Esophagus squamous epithelium (tissue), 5 donors: ENCODE results near the gene FBXL20. TPM values are rescaled to one million over a fixed set of nuclear protein-coding genes. Genes with fewer than 3 reads are reported as not detected.
"Not testable (repeated sequence)": the region's sequence is repeated elsewhere in the genome, so short reads cannot be mapped to it uniquely, and the experiment has no call there.

Experiments used
- DNase-seq: peaks from one replicate; lab custom pipeline; 2025; lab: John Stamatoyannopoulos, UW
- H3K27ac ChIP-seq, 4 donors: fragments of 200-600 bp; sonication (generic); one replicate each; pipeline ENCODE4 v1.5.1; 2016 to 2019; ENCODE audit warnings: mild to moderate bottlenecking in 1 of 4
- H3K27me3 ChIP-seq, 4 donors: fragments of 200-600 bp; sonication (generic); 1 replicate in 3 of 4; 2 replicates in 1 of 4; pipeline versions ENCODE4 v1.5.1 to v1.6.0; 2017 to 2021; ENCODE audit warnings: antibody characterized with exemption in 1 of 4
- H3K36me3 ChIP-seq, 3 donors: fragments of 200-600 bp; sonication (generic); one replicate each; pipeline ENCODE4 v1.5.1; 2016 to 2019
- H3K4me1 ChIP-seq, 3 donors: fragments of 200-600 bp; sonication (generic); one replicate each; pipeline ENCODE4 v1.5.1; 2017 to 2019
- H3K4me3 ChIP-seq, 4 donors: fragments of 200-600 bp; sonication (generic); 1 replicate in 3 of 4; 2 replicates in 1 of 4; pipeline ENCODE4 v1.5.1; 2016 to 2019; ENCODE audit warnings: mild to moderate bottlenecking in 2 of 4, moderate library complexity in 1 of 4
- H3K9me3 ChIP-seq, 3 donors: fragments of 200-600 bp; sonication (generic); one replicate each; pipeline ENCODE4 v1.5.1; 2016 to 2019
- CTCF ChIP-seq, 6 experiments: fragments of 450-650 bp in 4 of 6; fragments of 200-600 bp in 2 of 6; sonication (generic) in 2 of 6; IDR thresholded peaks; one replicate each; pipeline ENCODE4 v1.5.1; 2016 to 2019; ENCODE audit warnings: antibody characterized with exemption in 6 of 6, mild to moderate bottlenecking in 4 of 6, moderate library complexity in 4 of 6
- POLR2A ChIP-seq, 4 donors: fragments of 450-650 bp; IDR thresholded peaks; one replicate each; pipeline ENCODE4 v1.6.1; 2017; ENCODE audit warnings: antibody characterized with exemption in 4 of 4, mild to moderate bottlenecking in 4 of 4, moderate library complexity in 3 of 4
- WGBS, 2 donors: methylation state at CpG; one replicate each; pipeline ENCODE4 v1.1.5; 2018; 5-methylcytosine and 5-hydroxymethylcytosine counted together
- intact Hi-C: fragments of 100-400 bp; cut with DNase I; formaldehyde crosslinking; loops from one replicate; pipeline ENCODE4 v1.15.0; 2022
- total RNA-seq, 4 donors: library from RNA; depleted of rRNA; stranded (reverse); fragments of >200 nt; gene quantifications; one replicate each; pipeline ENCODE4 v1.1.0, GENCODE V29; 2016
- donor health status: DM: yes; HTN: yes; CAD: no.

The FBXL20 gene
- total RNA-seq, 4 donors from 2014 or later = 5.0 to 10.3 (median 6.8) TPM

GRCh38 chr17:39341541-39341940 is 59.9 kb downstream of the FBXL20 start:
- no peaks in the 10 kb centered on the region for H3K9me3 ChIP-seq
- H3K36me3 ChIP-seq = peaks cover 0 to 34% (median 0%) of the 10 kb centered on the region in 3 donors
- WGBS, 2 donors = 82 to 87% methylated on average over 3 of the region's 3 CpGs
- no peak for DNase-seq
- intact Hi-C loops = no loop called here
- H3K27ac ChIP-seq = no peak overlapping the region
- no peak overlapping the region for H3K4me3 ChIP-seq
- no peaks in the 10 kb centered on the region for H3K4me1 ChIP-seq
- no peak for TF ChIP-seq CTCF (IDR thresholded peaks at IDR 0.05)
- no peak for TF ChIP-seq POLR2A (IDR thresholded peaks at IDR 0.05)
- no peaks in the 10 kb centered on the region for H3K27me3 ChIP-seq

- Histone ChIP-seq H3K9me3 (no peaks in the 10 kb centered on the region), H3K27ac (no peak overlapping the region), H3K27me3 (no peaks in the 10 kb centered on the region), H3K4me3 (no peak overlapping the region), H3K4me1 (no peaks in the 10 kb centered on the region), H3K36me3 (peaks cover 0 to 34% (median 0%) of the 10 kb centered on the region in 3 donors)
- DNase-seq = no peak
- TF ChIP-seq POLR2A (IDR thresholded peaks at IDR 0.05) = no peak
- no peak for TF ChIP-seq CTCF (IDR thresholded peaks at IDR 0.05)
- intact Hi-C loops = no loop called here
Observed at GRCh38 chr17:39340731-39341130, 60.7 kb downstream of the FBXL20 start.

- DNase-seq = no peak
- intact Hi-C loops = no loop called here
- no peak overlapping the region for H3K27ac ChIP-seq
- WGBS, 2 donors = 34 to 55% methylated on average over 2 of the region's 2 CpGs
- H3K36me3 ChIP-seq = peaks cover 0 to 34% (median 0%) of the 10 kb centered on the region in 3 donors
- H3K4me1 ChIP-seq = no peaks in the 10 kb centered on the region
- H3K27me3 ChIP-seq = no peaks in the 10 kb centered on the region
- TF ChIP-seq CTCF (IDR thresholded peaks at IDR 0.05) (no peak), POLR2A (IDR thresholded peaks at IDR 0.05) (no peak)
- no peaks in the 10 kb centered on the region for H3K9me3 ChIP-seq
- no peak overlapping the region for H3K4me3 ChIP-seq
Observed at GRCh38 chr17:39339272-39339671, 62.2 kb downstream of the FBXL20 start.

- H3K4me1 ChIP-seq, intact Hi-C loops, H3K4me3 ChIP-seq, H3K27ac ChIP-seq, H3K27me3 ChIP-seq, DNase-seq, H3K9me3 ChIP-seq: not testable (repeated sequence)
- peaks cover 0 to 30% (median 0%) of the 10 kb centered on the region in 3 donors for H3K36me3 ChIP-seq
- WGBS, 2 donors = no CpG with 5 or more reads among the region's 26 CpGs
Observed at GRCh38 chr17:39337649-39338048, 63.8 kb downstream of the FBXL20 start.

GRCh38 chr17:39335704-39336223 is 65.7 kb downstream of the FBXL20 start:
- Histone ChIP-seq H3K9me3 (no peaks in the 10 kb centered on the region), H3K27ac (peak overlapping the region in 2 of 4 donors; percentile 16 to 21), H3K4me1 (no peaks in the 10 kb centered on the region), H3K36me3 (peaks cover 0 to 13% (median 0%) of the 10 kb centered on the region in 3 donors), H3K4me3 (no peak overlapping the region), H3K27me3 (no peaks in the 10 kb centered on the region)
- no peak for TF ChIP-seq POLR2A (IDR thresholded peaks at IDR 0.05)
- TF ChIP-seq CTCF (IDR thresholded peaks at IDR 0.05) = no peak
- DNase-seq = no peak
- intact Hi-C loops = no loop called here
- 60 to 69% methylated on average over 4 of the region's 4 CpGs for WGBS, 2 donors

GRCh38 chr17:39334008-39334744 is 67.2 kb downstream of the FBXL20 start:
- H3K27me3 ChIP-seq, DNase-seq, intact Hi-C loops, H3K9me3 ChIP-seq, H3K4me1 ChIP-seq, H3K4me3 ChIP-seq: not testable (repeated sequence)
- WGBS, 2 donors = 81 to 84% methylated on average over 4 to 6 of the region's 6 CpGs
- H3K27ac ChIP-seq = peak overlapping the region in 1 of 4 donors; percentile 9
- H3K36me3 ChIP-seq = peaks cover 0 to 10% (median 0%) of the 10 kb centered on the region in 3 donors
